GM18526 (cell line): ENCODE measurements around the gene MFN2.

Experiments
- POLR2A ChIP-seq: IDR thresholded peaks from 3 replicates; pipeline ENCODE4 v1.6.1; 2011; ENCODE audit not compliant: insufficient read length; ENCODE audit errors: extremely low read depth

The MFN2 gene

DNA sequence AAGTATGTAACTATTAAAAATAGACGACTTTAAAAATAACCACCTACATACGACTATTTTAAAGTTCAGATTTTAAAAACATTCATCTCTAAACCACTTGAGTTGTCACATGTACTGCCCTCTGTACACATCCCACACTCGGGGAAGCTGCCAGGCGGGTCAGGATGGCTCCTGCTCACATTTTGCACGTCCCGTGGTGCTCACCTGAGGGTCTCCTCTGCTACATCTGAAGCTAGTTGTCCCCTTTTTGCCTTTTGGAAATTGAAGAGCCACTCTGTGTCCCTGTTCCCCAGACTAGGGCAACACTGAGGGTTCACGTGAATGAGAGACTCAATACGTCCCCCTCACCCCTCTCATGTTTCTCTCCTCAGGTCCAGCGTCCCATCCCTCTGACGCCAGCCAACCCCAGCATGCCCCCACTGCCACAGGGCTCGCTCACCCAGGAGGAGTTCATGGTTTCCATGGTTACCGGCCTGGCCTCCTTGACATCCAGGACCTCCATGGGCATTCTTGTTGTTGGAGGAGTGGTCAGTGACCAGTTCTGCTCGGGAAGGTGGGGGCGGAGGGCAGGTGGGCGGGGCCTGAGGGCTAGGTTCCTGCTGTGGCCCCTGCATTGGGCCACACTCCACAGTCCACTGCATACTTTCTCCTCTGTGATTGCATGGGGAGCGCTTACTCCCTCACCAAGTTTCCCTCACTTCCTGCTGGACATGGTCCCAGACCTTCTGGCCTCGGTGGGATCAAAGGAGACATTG lies 26.1 kb downstream of the MFN2 start:
- TF ChIP-seq POLR2A: no peak

DNA sequence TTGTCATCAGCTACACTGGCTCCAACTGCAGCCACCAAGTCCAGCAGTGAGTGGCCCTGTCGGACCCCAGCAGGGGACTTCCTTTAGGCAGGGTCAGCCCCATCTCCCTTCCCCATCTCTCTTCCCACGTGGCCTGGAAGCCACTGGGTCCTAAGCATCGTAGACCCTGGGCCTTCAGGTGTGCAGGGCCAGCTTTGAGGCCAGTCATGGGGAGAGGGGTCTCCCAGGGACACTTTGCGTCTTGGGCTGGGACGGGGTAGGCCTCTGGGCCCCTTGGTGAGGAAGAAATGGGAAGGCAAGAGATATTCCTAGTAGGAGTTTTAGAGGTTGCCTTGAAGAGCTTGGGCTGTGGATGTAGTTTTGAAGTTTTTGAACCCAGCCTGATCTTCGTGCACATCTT lies 27.0 kb downstream of the MFN2 start:
- no peak for TF ChIP-seq POLR2A

DNA sequence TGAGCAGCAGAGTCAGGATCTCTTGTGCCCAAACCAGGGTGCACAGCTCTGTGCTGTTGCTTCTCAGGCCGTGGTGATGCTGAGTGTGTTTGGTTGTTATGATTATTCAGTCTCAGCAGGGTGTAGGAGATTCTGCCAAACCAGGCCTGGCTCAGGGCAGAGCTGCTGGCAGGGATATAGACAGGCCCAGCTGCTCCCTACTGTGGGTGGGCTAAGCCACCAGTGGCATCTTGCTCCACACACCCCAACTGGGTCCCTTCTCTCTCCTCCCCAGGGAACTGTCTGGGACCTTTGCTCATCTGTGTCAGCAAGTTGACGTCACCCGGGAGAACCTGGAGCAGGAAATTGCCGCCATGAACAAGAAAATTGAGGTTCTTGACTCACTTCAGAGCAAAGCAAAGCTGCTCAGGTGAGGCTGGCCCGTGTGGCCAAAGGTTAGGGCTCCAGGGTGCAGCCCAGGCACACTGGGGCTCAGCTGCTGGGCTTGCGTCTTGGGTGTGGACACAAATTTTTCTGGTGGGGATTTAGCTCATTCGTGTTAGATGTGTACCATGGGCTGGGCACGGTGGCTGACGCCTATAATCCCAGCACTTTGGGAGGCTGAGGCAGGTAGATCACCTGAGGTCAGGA lies 29.2 kb downstream of the MFN2 start:
- TF ChIP-seq POLR2A: no peak

DNA sequence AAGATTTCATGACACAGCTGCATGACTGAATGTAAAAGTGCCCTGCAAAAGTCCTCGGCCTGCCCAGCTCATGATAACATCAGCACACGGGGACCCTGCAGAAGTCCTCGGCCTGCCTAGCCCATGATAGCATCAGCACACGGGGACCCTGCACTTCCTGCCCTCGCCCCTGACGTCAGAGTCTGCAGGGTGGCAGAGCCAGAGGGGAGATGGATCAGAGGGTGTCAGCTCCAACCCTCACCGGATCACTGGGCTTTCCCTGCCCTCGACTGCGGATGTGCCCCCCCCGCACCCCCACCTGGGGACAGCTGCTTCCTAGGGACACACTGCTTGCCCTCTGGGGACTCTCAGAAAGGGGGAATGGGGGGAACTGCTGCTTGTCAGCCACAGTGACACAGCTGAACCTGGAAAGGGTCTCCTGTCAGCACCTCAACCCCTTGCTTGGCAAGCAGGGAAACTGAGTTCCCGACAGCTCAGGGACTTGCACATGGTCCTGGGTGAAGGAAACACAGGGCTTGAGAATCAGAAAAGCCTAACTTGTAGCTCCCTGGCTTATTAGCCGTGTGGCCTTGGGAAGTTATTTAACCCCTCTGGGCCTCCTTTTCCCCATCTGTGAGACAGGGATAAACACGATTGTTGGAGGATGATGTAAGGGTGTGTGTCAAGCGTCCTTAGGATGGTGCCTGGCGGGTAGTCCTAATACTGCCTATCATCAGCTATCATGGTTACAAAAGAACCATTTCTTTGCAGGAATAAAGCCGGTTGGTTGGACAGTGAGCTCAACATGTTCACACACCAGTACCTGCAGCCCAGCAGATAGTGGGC lies 30.7 kb downstream of the MFN2 start:
- no peak for TF ChIP-seq POLR2A

DNA sequence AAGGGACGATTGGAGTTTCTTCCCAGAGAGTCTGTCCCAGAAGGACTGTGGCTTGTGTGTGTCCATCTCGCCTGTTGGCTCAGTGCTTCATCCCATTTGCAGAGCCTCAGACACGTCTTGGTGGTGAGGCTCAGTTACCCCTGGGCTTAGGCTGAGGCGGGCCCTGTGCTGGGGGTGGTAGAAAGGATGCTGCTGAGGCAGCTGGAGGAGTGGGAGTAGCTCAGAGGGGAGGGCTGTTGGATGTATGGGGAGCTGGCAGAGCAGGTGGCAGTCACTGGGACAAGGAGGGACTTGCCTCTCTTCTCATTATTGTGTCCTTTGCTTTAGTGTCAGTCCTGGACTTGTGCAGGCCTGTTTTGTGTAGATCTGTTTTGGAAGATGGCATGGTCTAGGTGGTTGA lies 31.8 kb downstream of the MFN2 start:
- no peak for TF ChIP-seq POLR2A

DNA sequence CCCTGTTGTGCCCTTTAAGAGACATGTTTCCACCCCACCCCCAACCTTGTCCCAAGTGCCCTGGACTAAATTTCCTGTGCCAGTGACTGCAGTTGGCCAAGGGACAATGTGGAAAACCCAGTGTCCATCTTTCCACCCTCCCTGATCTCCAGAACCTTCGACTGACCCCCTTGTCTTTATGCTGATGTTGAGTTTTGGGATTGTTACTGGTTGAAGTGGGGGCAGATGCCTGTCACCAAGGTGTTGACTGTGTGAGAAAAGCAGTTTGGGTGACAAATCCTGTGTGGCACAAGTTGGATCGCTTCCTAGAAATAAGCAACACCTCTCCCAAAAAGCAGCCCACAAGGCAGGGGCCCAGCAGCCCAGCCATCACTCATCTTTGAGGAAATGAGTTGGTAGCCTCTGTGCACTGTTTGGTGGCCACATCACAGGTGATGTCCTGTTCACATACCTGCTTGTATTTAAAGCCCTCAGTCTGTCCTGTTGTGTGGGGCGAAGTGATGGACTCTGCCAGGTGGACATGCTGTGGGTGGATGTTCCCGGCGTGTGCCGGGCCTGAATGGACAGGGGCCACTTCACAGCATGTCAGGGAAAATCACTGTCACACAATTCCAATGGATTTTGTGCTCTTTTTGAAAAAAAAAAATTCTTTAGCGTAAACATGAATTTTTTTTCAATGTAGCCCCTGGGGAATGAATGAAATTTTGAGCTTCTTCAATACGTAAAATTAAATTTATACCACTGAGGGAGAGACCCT lies 32.5 kb downstream of the MFN2 start:
- TF ChIP-seq POLR2A: no peak

DNA sequence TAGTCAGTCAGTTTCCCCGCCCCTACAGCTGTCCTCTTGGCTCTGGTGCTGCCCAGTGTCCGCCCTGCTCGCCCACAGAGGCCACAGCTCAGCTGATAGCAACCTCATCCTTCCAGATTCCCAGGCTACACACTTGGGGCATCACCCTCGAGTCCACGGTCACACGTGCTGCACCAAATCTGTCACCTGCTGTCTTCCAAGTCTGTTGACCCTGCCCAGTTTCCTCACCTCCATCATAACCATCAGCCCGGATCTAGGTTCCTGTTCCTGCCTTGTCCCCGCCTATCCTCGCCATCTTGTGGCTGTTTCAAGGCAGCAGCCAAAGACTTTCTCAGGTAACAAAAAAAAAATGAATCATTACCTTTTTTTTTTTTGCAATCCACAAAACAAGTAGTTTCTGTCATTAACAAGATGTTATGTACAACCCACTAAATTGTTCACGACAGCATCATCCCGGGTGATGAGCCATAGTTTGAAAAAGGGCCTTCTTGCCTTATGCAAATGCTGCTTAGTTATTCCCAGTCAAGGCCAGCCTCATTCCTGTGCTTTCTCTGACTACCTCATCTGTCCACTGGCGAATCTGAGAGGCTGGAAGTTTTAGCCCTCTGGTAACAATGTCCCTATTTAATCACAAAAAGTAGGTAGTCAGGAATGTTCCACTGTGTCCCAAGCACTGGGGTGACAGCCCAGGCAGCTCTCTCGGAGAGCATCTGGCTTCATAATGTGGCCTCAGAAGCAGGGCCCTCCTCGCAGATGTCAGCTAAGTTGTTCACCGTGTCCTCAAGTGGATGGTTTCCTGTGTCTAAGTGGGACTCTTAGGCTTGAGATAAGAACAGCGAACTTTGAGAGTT lies 34.1 kb downstream of the MFN2 start:
- TF ChIP-seq POLR2A: no peak

DNA sequence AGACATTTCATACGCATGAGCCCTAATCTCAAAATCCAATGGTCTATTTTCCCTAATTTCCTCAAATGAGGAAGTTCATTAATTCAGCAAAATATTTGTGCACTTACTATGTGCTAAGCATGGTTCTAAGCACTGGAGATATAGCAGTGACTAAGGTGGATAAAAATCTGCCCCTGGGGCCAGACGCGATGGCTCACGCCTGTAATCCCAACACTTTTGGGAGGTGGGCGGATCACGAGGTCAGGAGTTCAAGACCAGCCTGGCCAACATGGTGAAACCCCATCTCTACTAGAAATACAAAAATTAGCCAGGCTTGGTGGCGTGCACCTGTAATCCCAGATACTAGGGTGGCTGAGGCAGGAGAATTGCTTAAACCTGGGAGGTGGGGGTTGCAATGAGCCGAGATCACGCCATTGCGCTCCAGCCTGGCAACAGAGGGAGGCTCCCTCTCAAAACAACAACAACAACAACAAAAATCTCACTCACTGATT lies 34.8 kb downstream of the MFN2 start:
- TF ChIP-seq POLR2A: no peak

DNA sequence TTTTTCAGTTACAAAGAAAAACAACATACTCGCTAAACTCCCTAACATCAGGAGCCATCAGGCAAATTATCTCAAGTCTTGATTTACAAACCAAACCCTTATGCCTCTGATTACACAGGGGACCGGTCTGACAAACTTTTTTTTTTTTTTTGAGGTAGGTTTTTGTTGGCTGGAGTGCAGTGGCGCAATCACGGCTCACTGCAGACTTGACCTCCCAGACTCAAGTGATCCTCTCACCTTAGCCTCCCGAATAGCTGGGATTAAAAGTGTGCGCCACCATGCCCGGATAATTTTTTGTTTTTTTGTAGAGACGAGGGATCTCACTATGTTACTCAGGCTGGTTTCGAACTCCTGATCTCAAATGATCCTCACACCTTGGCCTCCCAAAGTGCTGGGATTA lies 35.3 kb downstream of the MFN2 start:
- TF ChIP-seq POLR2A: no peak

DNA sequence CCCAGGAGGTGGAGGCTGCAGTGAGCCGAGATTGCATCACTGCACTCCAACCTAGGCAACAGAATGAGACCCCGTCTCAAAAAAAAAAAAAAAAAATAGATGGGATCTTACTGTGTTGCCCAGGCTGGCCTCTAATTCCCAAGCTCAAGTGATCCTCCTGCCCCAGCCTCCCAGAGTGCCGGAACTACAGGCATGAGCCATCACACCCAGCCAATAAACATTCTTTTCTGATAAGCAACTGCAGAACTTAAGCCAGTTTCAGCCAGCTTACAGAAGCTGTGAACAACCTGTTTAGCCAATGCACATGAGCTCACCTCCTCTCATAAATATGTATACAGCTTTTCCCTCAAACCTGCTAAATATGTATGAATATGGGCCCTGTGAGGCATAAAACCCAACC lies 35.9 kb downstream of the MFN2 start:
- TF ChIP-seq POLR2A: no peak

DNA sequence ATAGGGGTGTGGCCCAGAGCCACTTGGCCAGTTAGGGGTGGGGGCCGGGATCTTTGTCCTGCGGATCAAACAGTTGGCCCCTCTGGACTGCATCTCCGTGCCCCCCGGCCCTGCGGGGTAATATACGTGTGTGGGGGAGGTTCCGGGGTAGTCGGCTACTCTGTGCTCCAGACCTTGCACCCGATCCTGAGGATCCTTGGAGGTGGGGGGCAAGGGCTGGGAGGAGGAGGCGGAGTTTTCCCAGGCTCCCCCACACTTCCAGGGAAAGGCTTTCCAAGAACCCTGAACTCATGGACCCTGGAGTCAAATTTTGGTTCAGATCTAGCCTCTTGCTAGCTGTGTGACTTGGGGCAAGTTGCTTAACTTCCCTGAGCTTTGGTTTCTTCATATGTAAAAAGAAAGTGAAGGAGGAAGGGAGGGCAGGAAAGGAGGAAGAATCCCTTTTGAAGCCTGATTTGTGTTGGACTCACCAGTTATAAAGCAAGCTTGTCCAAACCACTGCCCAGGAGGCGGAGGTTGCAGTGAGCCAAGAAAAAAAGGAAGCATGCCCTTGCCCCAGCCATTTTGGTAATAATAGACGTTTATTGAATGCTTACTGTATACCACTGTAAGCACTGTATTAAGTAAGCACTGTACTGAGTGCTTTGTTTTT lies 39.7 kb downstream of the MFN2 start:
- no peak for TF ChIP-seq POLR2A

DNA sequence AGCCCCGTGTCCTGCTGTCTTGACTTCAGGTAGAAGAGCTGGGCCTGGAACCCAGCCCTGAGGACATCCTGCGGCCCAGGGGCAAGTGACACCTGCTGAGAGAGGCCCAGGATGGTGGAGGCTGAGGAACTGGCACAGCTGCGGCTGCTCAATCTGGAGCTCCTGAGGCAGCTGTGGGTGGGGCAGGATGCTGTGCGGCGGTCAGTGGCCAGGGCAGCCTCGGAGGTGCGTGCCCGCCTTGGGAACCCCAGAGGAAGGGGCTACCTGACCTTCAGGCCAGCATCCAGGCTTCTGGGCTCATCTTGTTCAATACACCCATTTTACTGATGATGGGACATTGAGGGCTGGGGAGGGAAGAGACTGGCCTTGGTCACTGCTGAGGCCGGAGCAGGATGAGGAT lies 41.4 kb downstream of the MFN2 start:
- no peak for TF ChIP-seq POLR2A

DNA sequence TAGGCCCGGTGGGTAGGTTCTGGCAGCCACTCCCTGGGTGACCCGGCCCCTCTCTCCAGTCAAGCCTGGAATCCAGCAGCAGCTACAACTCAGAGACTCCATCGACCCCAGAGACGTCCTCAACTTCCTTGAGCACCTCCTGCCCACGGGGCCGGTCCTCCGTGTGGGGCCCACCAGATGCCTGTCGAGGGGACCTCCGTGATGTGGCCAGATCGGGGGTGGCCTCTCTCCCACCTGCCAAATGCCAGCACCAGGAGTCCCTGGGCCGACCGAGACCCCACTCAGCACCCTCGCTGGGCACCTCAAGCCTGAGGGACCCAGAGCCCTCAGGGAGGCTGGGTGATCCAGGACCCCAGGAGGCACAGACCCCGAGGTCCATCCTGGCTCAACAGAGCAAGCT lies 41.8 kb downstream of the MFN2 start:
- TF ChIP-seq POLR2A: no peak

DNA sequence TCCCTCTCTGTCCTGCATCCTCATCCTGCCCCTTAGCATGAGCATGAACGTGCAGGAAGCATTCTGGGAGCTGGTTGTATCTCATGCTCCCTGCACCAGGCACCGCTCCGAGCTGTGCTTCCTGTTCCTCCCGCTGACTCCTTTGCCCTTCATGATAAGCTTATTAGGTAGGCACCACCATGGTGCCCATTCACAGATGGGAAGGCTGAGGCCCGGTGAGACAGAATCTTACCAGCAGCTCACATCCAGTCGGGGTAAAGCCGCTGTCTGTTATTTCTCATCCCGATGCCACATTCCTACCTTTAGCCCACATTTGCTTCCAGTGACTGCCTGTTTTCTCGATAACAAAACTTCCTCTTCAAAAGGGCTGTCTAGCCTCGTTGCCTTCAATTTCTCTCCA lies 46.3 kb downstream of the MFN2 start:
- TF ChIP-seq POLR2A: no peak
